HEK293 (cell line): Measurements from ENCODE around the gene SLC25A30.
A peak's percentile ranks its signal among the peaks of the same experiment; 100 is the strongest.

ENCODE experiments used
- CTCF ChIA-PET: fragments of 350-600 bp; formaldehyde crosslinking; extraction: SDS; loops from one replicate; lab custom pipeline; 2021; ENCODE audit warnings: antibody characterized with exemption; lab: Yijun Ruan, JAX
- POLR2A ChIA-PET: fragments of 300-600 bp; formaldehyde crosslinking; extraction: SDS; loops from one replicate; lab custom pipeline; 2020; ENCODE audit warnings: antibody characterized with exemption, inconsistent platforms; lab: Yijun Ruan, JAX
- H3K27ac ChIP-seq: fragments of 200-500 bp; sonication (Bioruptor generic); 2 replicates; pipeline ENCODE4 v1.5.1; 2014; ENCODE audit warnings: low read depth, low read length, control low read depth, inconsistent platforms; ENCODE audit errors: extremely low read depth
- H3K36me3 ChIP-seq, 2 experiments: fragments of 200-500 bp in 1 of 2; sonication (Bioruptor generic) in 1 of 2; 1 replicate in 1 of 2; 2 replicates in 1 of 2; pipeline ENCODE4 v1.5.1; 2014 to 2017; ENCODE audit warnings: inconsistent platforms in 2 of 2, low read length in 2 of 2; ENCODE audit not compliant: control insufficient read depth in 2 of 2, insufficient read depth in 1 of 2
- H3K4me1 ChIP-seq: fragments of 200-500 bp; sonication (Bioruptor generic); 2 replicates; pipeline ENCODE4 v1.5.1; 2014; ENCODE audit warnings: mild to moderate bottlenecking, low read length, inconsistent platforms; ENCODE audit not compliant: control insufficient read depth, insufficient read depth
- H3K4me3 ChIP-seq: 2 replicates; pipeline ENCODE4 v1.5.1; 2011; ENCODE audit warnings: low read depth, mild to moderate bottlenecking, control low read depth, low read length, moderate library complexity
- H3K9me3 ChIP-seq: fragments of 200-500 bp; sonication (Bioruptor generic); 2 replicates; pipeline ENCODE4 v1.5.1; 2014; ENCODE audit warnings: low read depth, low read length, inconsistent platforms; ENCODE audit not compliant: control insufficient read depth, insufficient read depth
- HIC1 ChIP-seq: fragments of 450-650 bp; formaldehyde crosslinking; IDR thresholded peaks from 2 replicates; pipeline ENCODE4 v1.5.1; 2016; ENCODE audit warnings: missing biosample characterization, missing genetic modification characterization
- HOXC10 ChIP-seq: sonication (generic); formaldehyde crosslinking; IDR thresholded peaks from 2 replicates; pipeline ENCODE4 v1.8.1; 2023; ENCODE audit warnings: mild to moderate bottlenecking, missing genetic modification reagents
- KLF1 ChIP-seq: fragments of 450-650 bp; formaldehyde crosslinking; IDR thresholded peaks from 2 replicates; pipeline ENCODE4 v1.5.1; 2016; ENCODE audit warnings: missing biosample characterization, missing genetic modification characterization
- RBAK ChIP-seq: fragments of 450-650 bp; formaldehyde crosslinking; IDR thresholded peaks from 2 replicates; pipeline ENCODE4 v1.5.1; 2016; ENCODE audit warnings: missing biosample characterization, missing genetic modification characterization
- SETDB1 ChIP-seq: IDR thresholded peaks from one replicate; pipeline ENCODE4 v1.6.1; 2017; ENCODE audit warnings: mild to moderate bottlenecking, low read length, moderate library complexity, mixed read lengths; ENCODE audit not compliant: insufficient read length
- ZBTB10 ChIP-seq: fragments of 450-650 bp; formaldehyde crosslinking; IDR thresholded peaks from 2 replicates; pipeline ENCODE4 v1.5.1; 2016; ENCODE audit warnings: missing biosample characterization, missing genetic modification characterization
- ZBTB11 ChIP-seq: fragments of 450-650 bp; formaldehyde crosslinking; conservative IDR thresholded peaks from 2 replicates; pipeline ENCODE4 v1.5.1; 2016; ENCODE audit warnings: low read depth, missing biosample characterization, missing genetic modification characterization
- ZBTB48 ChIP-seq: fragments of 450-650 bp; formaldehyde crosslinking; IDR thresholded peaks from 2 replicates; pipeline ENCODE4 v1.5.1; 2016; ENCODE audit warnings: missing biosample characterization, missing genetic modification characterization
- ZBTB6 ChIP-seq: fragments of 450-650 bp; formaldehyde crosslinking; IDR thresholded peaks from 2 replicates; pipeline ENCODE4 v1.5.1; 2017; ENCODE audit warnings: missing biosample characterization, missing genetic modification characterization
- ZNF132 ChIP-seq: fragments of 450-650 bp; formaldehyde crosslinking; IDR thresholded peaks from 2 replicates; pipeline ENCODE4 v1.5.1; 2017; ENCODE audit warnings: missing biosample characterization, missing genetic modification characterization, borderline replicate concordance
- ZNF140 ChIP-seq: fragments of 450-650 bp; formaldehyde crosslinking; IDR thresholded peaks from 2 replicates; pipeline ENCODE4 v1.5.1; 2016; ENCODE audit warnings: missing biosample characterization, missing genetic modification characterization
- ZNF155 ChIP-seq: fragments of 450-650 bp; formaldehyde crosslinking; IDR thresholded peaks from 2 replicates; pipeline ENCODE4 v1.5.1; 2016; ENCODE audit warnings: missing biosample characterization, missing genetic modification characterization
- ZNF211 ChIP-seq: fragments of 450-650 bp; formaldehyde crosslinking; IDR thresholded peaks from 2 replicates; pipeline ENCODE4 v1.5.1; 2016; ENCODE audit warnings: low read depth, missing biosample characterization, missing genetic modification characterization
- ZNF214 ChIP-seq: fragments of 450-650 bp; formaldehyde crosslinking; IDR thresholded peaks from 2 replicates; pipeline ENCODE4 v1.5.1; 2017; ENCODE audit warnings: missing biosample characterization, mild to moderate bottlenecking, missing genetic modification characterization, borderline replicate concordance
- ZNF302 ChIP-seq: fragments of 450-650 bp; formaldehyde crosslinking; IDR thresholded peaks from 2 replicates; pipeline ENCODE4 v1.5.1; 2016; ENCODE audit warnings: missing biosample characterization, missing genetic modification characterization, low read depth
- ZNF362 ChIP-seq: fragments of 450-650 bp; formaldehyde crosslinking; IDR thresholded peaks from 2 replicates; pipeline ENCODE4 v1.5.1; 2016; ENCODE audit warnings: missing biosample characterization, missing genetic modification characterization
- ZNF521 ChIP-seq: fragments of 450-650 bp; formaldehyde crosslinking; IDR thresholded peaks from 2 replicates; pipeline ENCODE4 v1.5.1; 2017; ENCODE audit warnings: missing biosample characterization, mild to moderate bottlenecking, missing genetic modification characterization
- ZNF596 ChIP-seq: fragments of 450-650 bp; IDR thresholded peaks from 2 replicates; pipeline ENCODE4 v1.5.0; 2018; ENCODE audit warnings: missing biosample characterization, mild to moderate bottlenecking, missing genetic modification characterization, moderate library complexity
- ZNF843 ChIP-seq: fragments of 450-650 bp; formaldehyde crosslinking; IDR thresholded peaks from 2 replicates; pipeline ENCODE4 v1.5.1; 2016; ENCODE audit warnings: missing biosample characterization, missing genetic modification characterization

Gene SLC25A30

GRCh38 chr13:45464687-45465453, 46.7 kb upstream of the SLC25A30 start, which contains the start of gene COG3 (continued):
- TF ChIP-seq HOXC10 (CRISPR knock-in tag) (no peak), ZNF521 (tag by site-specific recombination) (no peak), ZNF155 (tag by site-specific recombination) (no peak), ZNF132 (tag by site-specific recombination) (no peak), ZBTB48 (no peak), SETDB1 (no peak), ZNF843 (0 out of 2 replicates have a peak, but pooled peaks have one; percentile 23), ZNF211 (tag by site-specific recombination) (no peak), RBAK (no peak), ZNF596 (tag by site-specific recombination) (no peak), ZBTB11 (tag by site-specific recombination) (peak; percentile 95)
- TF ChIP-seq, all 188 proteins: peak for 59

- Histone ChIP-seq H3K9me3 (no peaks in the 10 kb centered on the region), H3K4me1 (peaks cover 11% of the 10 kb centered on the region), H3K27ac (peak overlapping the region; percentile 47; the same call in 1 of the 2 replicates), H3K36me3 (peaks cover 0 to 3% of the 10 kb centered on the region in 2 experiments; a peak in 1 of 3 replicates), H3K4me3 (peak overlapping the region; percentile 100)
- CTCF ChIA-PET = no interaction called here
- POLR2A ChIA-PET = interaction anchor here (0.7 to 1.0 kb wide), 2 partner anchors 9 to 46 kb away, joined by 3 read pairs; partner anchors contain the start of gene SLC25A30
- TF ChIP-seq ZNF140 (tag by site-specific recombination) = no peak
- peak; percentile 10; the same call in 1 of the 2 replicates for TF ChIP-seq ZNF214 (tag by site-specific recombination)
These were observed 46.0 kb upstream of the SLC25A30 start for GRCh38 chr13:45464141-45464686.

- H3K36me3 ChIP-seq = no peaks in the 10 kb centered on the region
- no peaks in the 10 kb centered on the region for H3K4me1 ChIP-seq
- H3K4me3 ChIP-seq = no peak overlapping the region
- H3K9me3 ChIP-seq = no peaks in the 10 kb centered on the region
- no peak overlapping the region for H3K27ac ChIP-seq
- ChIA-PET POLR2A (no interaction called here), CTCF (no interaction called here)
- TF ChIP-seq ZNF302 (tag by site-specific recombination) (no peak), ZNF362 (no peak), ZBTB6 (tag by site-specific recombination) (no peak), HIC1 (tag by site-specific recombination) (no peak), KLF1 (tag by site-specific recombination) (no peak), ZBTB10 (tag by site-specific recombination) (no peak)
These were observed 38.2 kb upstream of the SLC25A30 start for GRCh38 chr13:45456196-45456972.
